GM19351 (cell line): ENCODE measurements around the gene LOXL4.

ENCODE experiments used
- ATAC-seq: cut with Tn5 transposase; IDR thresholded peaks from one replicate; pipeline ENCODE4 v1.9.1; 2021; ENCODE audit warnings: mild to moderate bottlenecking, moderate library complexity; ENCODE audit not compliant: unreplicated experiment

Gene LOXL4

DNA sequence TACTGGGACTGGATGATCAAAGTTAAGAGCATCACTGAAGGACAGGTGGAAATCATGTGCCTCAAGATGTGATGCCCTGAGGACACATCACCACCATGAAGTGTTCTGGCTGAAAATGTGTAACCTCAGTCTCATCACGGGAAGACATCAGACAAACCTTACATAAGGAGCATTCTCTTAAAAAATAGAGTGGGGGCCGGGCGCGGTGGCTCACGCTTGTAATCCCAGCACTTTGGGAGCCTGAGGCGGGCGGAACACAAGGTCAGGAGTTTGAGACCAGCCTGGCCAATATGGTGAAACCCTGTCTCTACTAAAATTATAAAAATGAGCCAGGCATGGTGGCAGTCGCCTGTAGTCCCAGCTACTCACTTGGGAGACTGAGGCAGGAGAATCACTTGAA lies 65.6 kb downstream of the LOXL4 start:
- ATAC-seq, result no peak

DNA sequence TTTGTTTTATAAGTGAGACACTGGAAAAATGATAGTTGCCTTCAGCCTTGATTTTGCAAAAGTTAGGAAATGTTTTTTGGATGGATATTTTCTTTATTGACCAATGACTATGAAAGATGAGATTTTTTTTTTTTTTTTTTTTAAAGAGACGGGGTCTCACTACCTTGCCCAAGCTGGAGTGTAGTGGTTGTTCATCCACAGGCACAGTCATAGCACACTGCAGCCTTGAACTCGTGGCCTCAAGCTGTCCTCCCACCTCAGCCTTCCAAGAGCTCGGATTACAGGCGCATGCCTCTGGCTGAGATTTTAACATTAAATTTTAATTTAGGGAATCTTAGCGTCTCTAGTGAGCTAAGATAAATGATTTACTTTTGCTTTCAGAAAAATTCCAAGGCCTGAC lies 66.2 kb downstream of the LOXL4 start:
- no peak for ATAC-seq
